ENCODE measurements around the gene PDZK1IP1.
"Not testable (repeated sequence)": the region's sequence is repeated elsewhere in the genome, so short reads cannot be mapped to it uniquely, and the experiment has no call there.

PDZK1IP1 gene

GRCh38 chr1:47194311-47194710 is 4.5 kb upstream of the PDZK1IP1 start:
- no peak overlapping the region for H3K4me3 ChIP-seq (ENCODE audit: low read length, poor library complexity, severe bottlenecking)
- H3K79me2 ChIP-seq (ENCODE audit: insufficient read depth, low read length) = no peaks in the 10 kb centered on the region
- H3K27me3 ChIP-seq (ENCODE audit: insufficient read depth, low read length, poor library complexity, severe bottlenecking) = no peaks in the 10 kb centered on the region
- no peaks in the 10 kb centered on the region for H3K9me3 ChIP-seq (ENCODE audit: insufficient read depth, low read depth, low read length)
- H4K20me1 ChIP-seq (ENCODE audit: insufficient read depth, low read length, poor library complexity, severe bottlenecking) = no peaks in the 10 kb centered on the region
- no peak overlapping the region for H3K9ac ChIP-seq (ENCODE audit: low read depth, low read length, poor library complexity, severe bottlenecking)
- H2AFZ ChIP-seq (ENCODE audit: low read length) = no peak overlapping the region
- no peaks in the 10 kb centered on the region for H3K9me2 ChIP-seq (replicated peaks; ENCODE audit: low read depth, low read length)
- TF ChIP-seq EZH2phosphoT487 (IDR thresholded peaks at IDR 0.05; ENCODE audit: borderline replicate concordance) (no peak), CTCF (conservative IDR thresholded peaks at IDR 0.05; ENCODE audit: low read length) (no peak)
- no peak overlapping the region for H3K4me2 ChIP-seq (ENCODE audit: low read depth, low read length, poor library complexity, severe bottlenecking)
- H3K36me3 ChIP-seq (ENCODE audit: insufficient read depth, low read length) = no peaks in the 10 kb centered on the region
- no peaks in the 10 kb centered on the region for H3K4me1 ChIP-seq (ENCODE audit: insufficient read depth, low read length, poor library complexity, severe bottlenecking)
- H3F3A ChIP-seq (ENCODE audit: low read depth) = no peaks in the 10 kb centered on the region

DNA sequence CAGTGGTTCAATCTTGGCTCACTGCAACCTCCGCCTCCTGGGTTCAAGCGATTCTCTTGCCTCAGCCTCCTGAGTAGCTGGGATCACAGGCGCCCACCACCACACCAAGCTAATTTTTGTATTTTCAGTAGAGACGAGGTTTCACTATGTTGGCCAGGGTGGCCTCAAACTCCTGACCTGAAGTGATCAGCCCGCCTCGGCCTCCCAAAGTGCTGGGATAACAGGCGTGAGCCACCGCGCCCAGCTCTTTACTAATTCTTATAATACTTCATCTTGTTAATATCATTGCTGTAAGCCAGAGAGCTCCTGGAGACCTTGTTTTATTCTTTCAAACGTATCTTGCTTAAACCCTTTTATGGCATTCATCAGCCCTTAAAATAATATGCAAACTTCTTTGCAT is 3.7 kb upstream of the PDZK1IP1 start:
- H4K20me1 ChIP-seq (ENCODE audit: insufficient read depth, low read length, poor library complexity, severe bottlenecking); H3K36me3 ChIP-seq (ENCODE audit: insufficient read depth, low read length); H3K4me3 ChIP-seq (ENCODE audit: low read length, poor library complexity, severe bottlenecking); H3K9me3 ChIP-seq (ENCODE audit: insufficient read depth, low read depth, low read length); H3K4me1 ChIP-seq (ENCODE audit: insufficient read depth, low read length, poor library complexity, severe bottlenecking); H2AFZ ChIP-seq (ENCODE audit: low read length); H3K9me2 ChIP-seq (replicated peaks; ENCODE audit: low read depth, low read length); H3F3A ChIP-seq (ENCODE audit: low read depth); H3K4me2 ChIP-seq (ENCODE audit: low read depth, low read length, poor library complexity, severe bottlenecking); H3K79me2 ChIP-seq (ENCODE audit: insufficient read depth, low read length); H3K27me3 ChIP-seq (ENCODE audit: insufficient read depth, low read length, poor library complexity, severe bottlenecking); H3K9ac ChIP-seq (ENCODE audit: low read depth, low read length, poor library complexity, severe bottlenecking): not testable (repeated sequence)

DNA sequence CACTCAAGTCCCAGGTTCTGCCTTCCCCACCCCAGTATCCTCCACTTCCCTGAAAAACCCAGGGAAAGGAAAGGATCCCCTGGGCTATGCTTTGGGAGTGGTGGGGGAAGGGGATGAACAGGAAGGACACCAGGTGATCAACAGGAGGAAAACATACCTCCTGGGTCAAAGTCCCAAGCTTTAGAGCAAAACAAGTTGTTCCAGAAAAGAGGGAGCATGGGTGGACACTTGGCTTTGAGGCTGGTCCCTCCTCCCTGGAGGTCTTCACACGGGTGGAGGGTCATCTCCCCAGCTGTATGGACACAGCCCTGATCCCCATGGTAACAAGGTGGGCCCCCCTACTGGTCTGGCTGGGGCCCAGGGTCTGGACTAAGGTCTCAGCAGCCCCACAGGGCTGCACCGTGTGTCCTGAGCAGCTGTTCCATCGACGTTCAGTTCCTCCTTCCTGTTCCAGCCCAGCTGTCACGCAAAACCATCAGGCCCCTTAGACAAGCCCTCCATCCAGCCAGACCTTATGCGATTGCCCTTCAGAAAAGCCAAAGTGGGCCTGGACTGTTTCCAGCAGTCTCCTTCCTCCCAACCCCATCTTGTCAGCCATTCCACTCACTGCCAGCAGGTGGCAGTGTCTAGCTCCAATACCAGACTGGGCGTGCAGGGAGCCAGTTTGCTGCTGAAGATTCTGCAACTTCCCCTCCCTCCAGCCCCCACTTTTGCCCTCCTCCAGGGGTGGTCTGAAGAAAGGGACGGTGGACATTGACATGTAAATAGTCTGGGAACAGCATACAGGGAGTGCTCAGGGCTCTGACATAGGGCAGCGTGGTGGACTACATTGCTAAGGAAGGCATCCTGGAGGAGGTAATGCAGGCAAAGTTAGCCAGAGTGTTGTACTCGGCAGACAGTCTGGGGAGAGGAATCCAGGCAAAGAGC is 2.9 kb upstream of the PDZK1IP1 start:
- no peaks in the 10 kb centered on the region for H3K9me3 ChIP-seq (ENCODE audit: insufficient read depth, low read depth, low read length)
- no peaks in the 10 kb centered on the region for H3K4me1 ChIP-seq (ENCODE audit: insufficient read depth, low read length, poor library complexity, severe bottlenecking)
- H3K9me2 ChIP-seq (replicated peaks; ENCODE audit: low read depth, low read length) = no peaks in the 10 kb centered on the region
- no peak overlapping the region for H3K4me3 ChIP-seq (ENCODE audit: low read length, poor library complexity, severe bottlenecking)
- no peaks in the 10 kb centered on the region for H3K79me2 ChIP-seq (ENCODE audit: insufficient read depth, low read length)
- TF ChIP-seq EZH2phosphoT487 (IDR thresholded peaks at IDR 0.05; ENCODE audit: borderline replicate concordance) (no peak), CTCF (conservative IDR thresholded peaks at IDR 0.05; ENCODE audit: low read length) (peak; percentile 98)
- H3K27me3 ChIP-seq (ENCODE audit: insufficient read depth, low read length, poor library complexity, severe bottlenecking) = no peaks in the 10 kb centered on the region
- no peaks in the 10 kb centered on the region for H3F3A ChIP-seq (ENCODE audit: low read depth)
- H3K4me2 ChIP-seq (ENCODE audit: low read depth, low read length, poor library complexity, severe bottlenecking) = no peak overlapping the region
- H3K36me3 ChIP-seq (ENCODE audit: insufficient read depth, low read length) = no peaks in the 10 kb centered on the region
- H3K9ac ChIP-seq (ENCODE audit: low read depth, low read length, poor library complexity, severe bottlenecking) = no peak overlapping the region
- peak overlapping the region; percentile 44 for H2AFZ ChIP-seq (ENCODE audit: low read length)
- no peaks in the 10 kb centered on the region for H4K20me1 ChIP-seq (ENCODE audit: insufficient read depth, low read length, poor library complexity, severe bottlenecking)
